MM.1S (cell line): ENCODE measurements around the gene EPYC.

ENCODE experiments used
- CTCF ChIP-seq: fragments of 300-600 bp; sonication (generic); IDR thresholded peaks from 2 replicates; pipeline ENCODE4 v1.5.1; 2016; ENCODE audit warnings: antibody characterized with exemption, low read length, mixed read lengths
- EZH2 ChIP-seq: fragments of 300-600 bp; sonication (generic); optimal IDR thresholded peaks from 2 replicates; pipeline ENCODE3; 2017; ENCODE audit warnings: low read depth, mild to moderate bottlenecking, antibody characterized with exemption, low read length, mixed read lengths
- EZH2phosphoT487 ChIP-seq: fragments of 300-600 bp; sonication (generic); IDR thresholded peaks from 2 replicates; pipeline ENCODE4 v1.6.1; 2018; ENCODE audit warnings: antibody characterized with exemption, low read length

- TF ChIP-seq CTCF, result no peak
- no peak for TF ChIP-seq EZH2
- no peak for TF ChIP-seq EZH2phosphoT487
Measured at GRCh38 chr12:91044586-91044985, 39.8 kb upstream of the EPYC start.
